ENCODE data around the gene SIRPA.

The SIRPA gene

DNA sequence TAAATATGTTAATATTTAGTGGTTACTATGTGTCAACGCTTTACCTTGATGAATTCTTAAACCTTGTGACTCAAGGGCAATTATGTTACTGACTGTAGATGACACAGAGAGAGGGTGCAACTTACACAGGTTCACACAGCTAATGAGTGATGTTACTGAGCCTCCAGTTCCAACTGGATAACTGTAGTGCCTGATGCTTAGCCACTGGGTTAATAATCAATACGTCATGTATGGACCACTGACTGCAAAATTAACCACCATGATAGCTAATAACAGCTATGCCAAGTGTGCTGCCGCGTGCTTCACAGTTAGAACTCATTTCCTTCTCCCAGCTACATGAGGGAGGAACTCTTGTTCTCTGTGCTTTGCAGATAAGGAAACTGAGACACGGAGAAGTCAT is 45.4 kb downstream of the SIRPA start:
- peak in 1 of 42 donors; percentile 3 for DNase-seq
- intact Hi-C loops (cut with DNase I): no loop called here

DNA sequence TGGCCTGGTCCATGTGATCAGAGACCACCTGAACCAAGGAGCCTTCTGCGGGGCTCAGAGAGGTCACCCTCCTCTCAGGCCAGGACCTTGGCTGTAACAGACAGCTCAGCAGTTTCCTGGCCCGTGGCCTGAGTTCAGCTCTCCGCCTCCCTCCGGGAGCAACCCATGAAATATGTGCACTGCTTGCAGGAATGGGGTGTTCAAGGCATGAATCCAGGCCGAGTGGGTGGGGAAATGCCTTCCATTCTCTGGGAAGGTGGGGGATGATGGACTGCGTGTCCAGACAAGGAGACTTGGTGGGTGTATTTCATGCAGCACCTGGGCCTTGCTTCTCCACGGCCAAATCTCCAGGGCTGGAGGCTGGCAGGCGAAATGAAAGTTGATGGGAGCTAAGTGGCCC is 46.0 kb downstream of the SIRPA start:
- intact Hi-C loops (cut with DNase I): no loop called here
- peak in 1 of 42 donors; percentile 19 for DNase-seq

DNA sequence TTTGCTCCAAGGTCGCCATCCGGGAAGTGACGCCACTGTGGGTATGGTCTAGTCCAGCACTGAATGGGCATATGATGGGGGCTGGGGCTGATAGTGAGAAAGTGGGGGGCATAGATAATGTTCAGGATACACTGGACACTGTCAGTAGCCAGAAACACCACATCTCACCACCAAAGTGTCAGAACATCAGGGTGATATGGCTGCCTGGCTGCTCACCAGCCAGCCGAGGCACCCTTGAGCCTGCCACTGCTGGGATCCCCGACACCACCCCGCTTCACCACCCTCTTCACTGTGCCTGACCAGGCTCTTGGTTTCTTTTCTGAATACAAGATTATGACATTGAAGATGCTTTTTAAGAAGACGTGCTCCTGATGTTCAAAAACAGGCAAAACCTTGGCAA is 46.9 kb downstream of the SIRPA start:
- DNase-seq: peak in 1 of 42 donors; percentile 11
- intact Hi-C loops (cut with DNase I): no loop called here

DNA sequence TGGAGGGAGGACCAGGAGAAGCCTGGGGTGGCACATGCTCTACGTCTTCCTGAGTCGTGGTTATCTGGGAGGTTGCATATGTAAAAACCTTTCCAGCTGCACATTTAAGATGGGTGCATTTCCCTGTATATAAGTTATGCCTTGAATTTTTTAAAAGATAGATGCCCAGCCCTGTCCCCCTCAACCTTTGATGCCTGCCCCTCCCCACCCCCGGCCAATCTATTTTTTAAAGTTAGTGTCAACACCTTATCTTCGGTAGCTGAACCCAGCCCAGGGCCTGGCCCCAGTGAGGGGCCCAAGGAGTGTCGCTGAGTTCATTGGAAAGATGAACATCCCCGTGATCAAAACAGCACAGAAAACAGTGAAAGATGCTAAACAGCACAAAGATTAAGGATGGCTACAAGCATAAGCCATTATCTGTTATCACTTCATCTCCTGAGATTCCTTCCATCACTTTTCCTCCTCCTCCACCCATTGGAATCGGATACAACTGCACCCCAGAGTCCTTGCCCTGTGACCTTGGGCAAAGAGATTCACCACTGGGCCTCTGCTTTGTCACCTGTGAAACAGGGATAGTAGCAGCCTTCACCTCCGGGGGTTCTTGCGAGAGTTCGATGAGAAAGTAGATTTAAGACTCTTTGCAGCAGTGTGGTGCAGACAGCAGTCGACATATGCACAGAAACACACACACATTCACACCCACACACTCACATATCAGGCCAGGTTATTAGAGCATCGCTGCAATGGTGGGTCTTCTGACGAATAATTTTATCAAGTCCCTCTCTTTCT is 47.5 kb downstream of the SIRPA start:
- DNase-seq: peak in 2 of 42 donors; percentile 3 to 6
- intact Hi-C loops (cut with DNase I): no loop called here

DNA sequence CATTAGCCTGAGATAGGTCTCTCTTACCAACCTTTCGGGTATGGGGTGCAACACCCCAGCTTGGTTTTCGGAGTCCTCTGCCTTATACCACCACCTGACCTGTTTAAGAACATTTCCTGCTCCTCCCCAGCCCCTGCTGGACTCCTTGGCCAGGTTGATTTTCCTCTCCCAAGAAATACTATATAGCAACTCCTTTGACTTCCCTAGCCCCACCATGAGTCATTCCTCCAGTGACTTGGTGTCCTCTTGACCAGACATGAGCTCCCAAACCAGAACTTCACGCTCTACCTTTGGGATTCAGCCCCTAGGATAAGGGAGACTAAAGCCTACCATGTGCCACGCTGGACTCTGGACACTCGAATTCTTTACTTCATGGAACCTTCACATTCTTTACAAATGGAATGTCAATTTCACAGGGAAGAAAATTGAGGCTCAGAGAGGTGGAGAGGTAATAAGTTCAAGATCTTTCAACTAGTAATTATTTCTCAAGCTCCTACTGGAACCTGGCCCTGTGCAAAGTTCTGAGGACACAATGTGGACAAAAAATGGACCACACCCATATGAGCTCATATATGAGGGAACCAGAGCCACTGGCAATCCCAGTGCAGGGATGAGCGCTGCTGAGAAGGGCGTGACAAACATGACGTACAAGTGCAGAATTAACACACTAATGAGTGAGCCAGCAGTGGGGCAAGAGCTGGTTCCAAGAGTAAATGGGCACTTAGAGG is 48.2 kb downstream of the SIRPA start:
- intact Hi-C loops (cut with DNase I): no loop called here
- DNase-seq: peak in 1 of 42 donors; percentile 9

DNA sequence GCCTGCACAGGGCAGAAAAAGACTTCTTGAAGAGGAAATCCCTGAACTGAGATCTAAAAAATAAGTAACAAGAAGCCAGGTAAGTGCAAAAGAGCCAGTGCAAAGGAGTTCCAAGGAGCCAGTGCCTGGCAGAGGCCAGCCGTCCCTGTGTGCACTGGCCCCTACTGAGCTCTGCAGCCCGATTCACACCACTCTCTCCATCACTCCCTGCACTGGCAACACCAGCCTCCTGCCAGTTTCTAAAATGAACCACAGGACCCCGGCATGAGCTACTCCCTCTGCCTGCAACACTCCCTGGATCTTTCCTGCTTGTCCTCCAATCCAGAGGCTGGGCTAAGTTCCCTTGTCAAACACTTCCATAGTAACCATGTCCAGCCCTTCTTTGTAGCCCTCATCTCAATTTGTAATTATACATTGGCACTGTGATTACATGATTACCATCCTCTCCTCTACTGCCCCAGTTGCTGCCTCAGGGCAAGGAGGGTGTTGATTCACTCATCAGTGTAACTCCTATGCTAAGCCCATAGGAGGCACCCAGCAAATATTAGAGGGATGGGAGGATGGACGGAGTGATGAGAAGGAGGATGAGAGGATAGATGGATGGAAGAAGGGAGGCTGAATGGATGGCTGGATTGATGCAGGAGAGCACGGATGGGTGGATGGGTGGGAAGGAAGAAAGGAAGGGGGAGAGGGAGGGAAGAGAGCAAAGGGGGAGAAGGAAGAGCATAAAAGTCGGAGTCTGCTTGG is 49.3 kb downstream of the SIRPA start:
- peak in 1 of 42 donors; percentile 8 for DNase-seq
- intact Hi-C loops (cut with DNase I): no loop called here

DNA sequence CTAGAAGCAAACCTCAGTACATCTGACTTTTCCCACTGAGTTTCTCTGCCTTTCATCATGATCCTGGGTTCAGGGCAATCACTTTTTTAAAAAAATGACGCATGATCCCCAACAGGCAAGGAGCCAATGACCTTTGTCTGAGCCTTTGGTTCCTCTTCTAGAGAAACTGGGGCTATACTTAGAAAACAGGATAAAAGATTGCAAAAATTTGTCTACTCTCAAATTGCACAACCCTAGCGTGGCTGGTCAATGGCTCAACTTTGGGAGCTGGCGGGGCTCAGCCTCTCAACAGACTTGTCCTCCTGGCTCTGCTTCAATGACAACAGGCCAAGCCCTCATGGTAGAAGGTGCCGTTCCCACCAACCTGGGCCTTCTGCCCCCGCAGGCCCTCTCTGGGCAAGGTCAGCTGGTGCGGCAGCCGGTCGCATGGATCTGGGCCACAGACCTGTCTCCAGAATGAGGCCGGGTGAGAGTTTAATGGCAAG is 50.0 kb downstream of the SIRPA start:
- peak in 35 of 42 donors; percentile 26 to 80 (median 54) for DNase-seq
- intact Hi-C loops (cut with DNase I): no loop called here

DNA sequence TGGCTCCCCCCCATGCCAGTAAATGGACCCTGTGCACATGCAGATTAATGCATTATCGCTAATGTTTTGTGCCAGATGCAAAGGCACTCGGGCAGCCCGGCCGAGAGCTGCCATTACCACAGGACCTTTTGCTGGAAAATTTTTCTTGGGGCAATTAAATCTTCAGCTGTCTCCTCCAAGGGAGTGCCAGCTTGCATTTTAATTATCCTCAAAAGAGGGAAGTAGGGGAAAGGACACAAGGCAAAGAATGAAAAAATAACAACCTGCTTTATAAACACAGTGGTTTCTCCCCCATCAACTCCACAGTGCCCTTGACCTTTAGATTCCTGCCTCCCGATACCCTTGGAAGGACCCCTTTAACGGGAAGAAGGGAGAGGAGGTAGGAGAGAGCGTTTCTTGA is 50.5 kb downstream of the SIRPA start:
- intact Hi-C loops (cut with DNase I): no loop called here
- peak in 1 of 42 donors; percentile 30 for DNase-seq

DNA sequence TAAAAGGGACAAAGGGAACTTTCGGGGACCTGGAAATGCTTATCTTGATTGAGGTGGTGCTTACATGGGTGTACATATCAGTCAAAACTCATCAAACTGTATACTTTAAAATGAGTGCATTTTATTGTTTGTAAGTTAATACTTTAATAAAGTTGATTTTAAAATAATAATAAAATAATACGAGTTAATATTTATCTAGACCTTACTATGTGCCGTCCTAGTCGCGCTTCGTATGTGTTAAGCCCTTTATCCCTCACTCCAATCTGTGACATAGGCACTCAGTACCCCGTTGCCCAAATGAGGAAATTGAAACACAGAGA is 51.2 kb downstream of the SIRPA start:
- DNase-seq: no peak
- intact Hi-C loops (cut with DNase I): no loop called here

DNA sequence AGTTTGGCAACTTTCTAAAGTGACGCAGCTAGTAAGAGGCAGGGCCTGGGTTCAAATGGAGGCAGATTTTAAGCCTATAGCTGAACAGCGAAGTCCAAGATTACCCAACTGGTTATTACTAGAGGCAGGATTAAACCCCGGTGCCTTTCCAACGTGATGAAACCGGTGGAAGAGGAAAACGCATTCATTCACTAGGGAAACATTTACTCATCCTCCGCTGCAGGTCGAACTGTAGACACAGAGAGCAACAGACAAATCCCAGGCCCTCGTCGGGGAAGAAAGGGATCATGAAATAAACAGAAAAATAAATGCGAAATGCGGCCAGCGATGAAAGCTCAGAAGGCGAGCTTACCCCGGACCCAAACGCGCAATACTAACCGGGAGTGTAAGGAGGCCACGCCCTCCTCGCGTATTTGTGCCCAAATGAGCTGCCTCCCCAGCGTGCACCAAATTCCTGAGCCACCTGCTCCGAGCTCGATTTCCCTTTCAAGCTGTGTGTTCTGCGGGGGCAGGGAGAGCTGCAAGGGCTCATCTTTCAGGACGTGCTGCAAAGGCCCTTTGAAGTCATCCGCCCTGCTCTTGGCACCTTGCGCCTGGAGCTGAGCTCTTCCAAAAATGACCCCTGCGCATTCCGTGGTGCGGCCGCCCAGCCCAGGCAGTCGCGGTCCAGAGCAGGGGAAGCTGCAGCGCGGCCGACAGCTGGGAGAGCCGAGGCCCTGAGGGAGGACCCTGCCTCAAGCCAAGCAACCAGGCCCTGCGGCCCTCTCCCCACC is 51.7 kb downstream of the SIRPA start:
- intact Hi-C loops (cut with DNase I): no loop called here
- DNase-seq: peak in 27 of 42 donors; percentile 24 to 77 (median 51)

DNA sequence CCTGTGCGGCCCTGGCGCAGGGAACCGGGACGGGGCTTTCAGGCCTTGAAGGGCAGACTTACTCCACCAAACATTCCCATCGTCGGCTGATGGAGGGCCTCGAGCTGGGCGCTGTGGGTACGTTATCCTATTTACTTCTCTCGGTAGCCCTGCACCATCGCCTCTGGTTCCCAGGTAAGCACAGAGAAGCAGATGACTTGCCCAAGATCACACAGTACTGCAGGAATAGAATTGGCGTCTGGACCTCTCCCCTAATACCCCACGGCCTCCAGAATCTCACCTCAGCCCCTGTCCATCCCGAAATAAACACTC is 52.3 kb downstream of the SIRPA start:
- peak in 1 of 42 donors; percentile 29 for DNase-seq
- intact Hi-C loops (cut with DNase I): no loop called here

DNA sequence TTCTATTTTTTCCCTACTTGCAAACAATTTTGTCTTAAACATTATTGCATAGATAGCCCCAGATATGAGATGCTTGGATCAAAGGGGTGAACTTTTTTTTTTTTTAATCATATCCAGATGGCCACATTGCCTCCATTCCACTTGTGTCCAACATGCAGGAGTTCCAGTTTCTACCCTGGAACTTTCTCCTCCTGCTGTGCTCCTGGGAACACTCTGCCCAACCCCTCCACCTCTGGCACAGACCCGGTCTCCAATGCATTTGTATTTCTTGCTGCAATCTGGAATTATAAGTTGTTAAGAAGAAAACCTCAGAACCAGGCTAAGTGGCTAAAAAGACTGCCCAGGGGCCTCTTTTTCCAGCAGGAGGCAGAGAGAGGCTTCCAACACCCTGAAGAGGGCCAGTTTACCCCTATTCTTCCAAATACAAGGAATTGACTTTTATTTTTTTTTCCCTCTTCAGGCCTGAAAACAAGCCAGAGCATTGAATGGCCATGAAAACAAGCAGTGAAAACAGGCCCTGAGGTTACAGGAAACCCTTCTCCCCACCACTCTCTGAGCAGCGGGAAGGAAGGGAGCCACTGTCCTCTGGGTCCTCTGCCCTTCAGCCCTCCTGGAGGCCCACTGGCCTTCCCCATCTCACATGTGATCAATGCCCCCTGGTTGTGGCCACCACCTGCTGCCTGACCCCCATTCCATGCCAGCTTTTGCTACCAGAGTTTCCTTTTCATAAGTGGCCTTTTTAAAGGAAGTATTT is 54.3 kb downstream of the SIRPA start:
- peak in 9 of 42 donors; percentile 14 to 57 (median 36) for DNase-seq
- intact Hi-C loops (cut with DNase I): no loop called here

DNA sequence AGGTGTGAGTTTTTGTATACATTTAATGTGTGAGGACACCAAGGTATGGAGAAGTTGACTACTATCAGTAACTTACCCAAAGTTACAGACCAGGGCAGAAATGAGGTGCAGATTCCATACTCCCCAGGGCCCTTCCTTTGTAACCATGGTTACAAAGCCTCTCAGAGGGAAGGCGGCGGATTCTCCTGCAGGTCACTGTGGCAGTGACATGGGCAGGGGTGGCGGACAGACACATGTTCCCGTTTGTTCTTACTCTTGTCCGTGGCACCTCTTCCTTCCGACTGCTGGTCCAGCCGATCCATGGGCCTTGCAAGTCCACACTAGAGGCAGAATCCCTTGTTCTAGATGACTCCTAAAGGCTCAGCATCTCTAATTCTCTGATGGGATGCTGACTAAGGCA is 55.6 kb downstream of the SIRPA start:
- peak in 3 of 42 donors; percentile 7 to 23 (median 11) for DNase-seq
- intact Hi-C loops (cut with DNase I): no loop called here

DNA sequence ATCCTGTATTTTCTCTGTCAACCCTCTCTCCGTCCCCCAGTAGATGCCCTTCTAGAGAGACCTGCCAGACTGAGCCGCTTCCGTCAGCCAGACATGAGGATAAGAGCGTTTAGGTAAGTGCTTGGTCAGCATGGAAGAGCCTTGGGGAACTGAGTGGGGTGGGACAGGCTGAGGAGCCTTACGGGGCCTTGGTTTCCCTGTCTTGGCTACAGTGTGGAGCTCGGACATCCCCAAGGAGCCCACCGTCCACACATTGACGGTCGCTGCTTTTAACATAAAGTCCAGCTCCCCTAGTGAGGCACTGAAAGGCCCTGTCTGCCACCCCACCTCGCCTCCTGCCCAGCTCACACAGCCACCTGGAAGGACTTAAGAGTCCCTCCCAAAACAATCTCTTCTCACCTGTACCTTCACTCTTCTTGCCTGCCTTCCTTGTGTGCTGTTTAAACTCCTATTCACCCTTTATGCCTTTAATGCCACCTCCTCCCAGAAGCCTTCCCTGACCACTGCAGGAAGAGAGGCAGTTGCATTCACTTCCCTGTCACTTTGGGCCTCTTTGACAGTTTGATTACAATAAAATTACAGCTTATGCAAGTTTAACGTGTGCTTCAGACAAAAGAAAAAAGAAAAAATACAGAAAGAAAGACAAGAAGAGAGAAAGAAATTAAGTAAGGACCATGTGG is 56.4 kb downstream of the SIRPA start:
- intact Hi-C loops (cut with DNase I): no loop called here
- DNase-seq: peak in 4 of 42 donors; percentile 1 to 18 (median 6)

DNA sequence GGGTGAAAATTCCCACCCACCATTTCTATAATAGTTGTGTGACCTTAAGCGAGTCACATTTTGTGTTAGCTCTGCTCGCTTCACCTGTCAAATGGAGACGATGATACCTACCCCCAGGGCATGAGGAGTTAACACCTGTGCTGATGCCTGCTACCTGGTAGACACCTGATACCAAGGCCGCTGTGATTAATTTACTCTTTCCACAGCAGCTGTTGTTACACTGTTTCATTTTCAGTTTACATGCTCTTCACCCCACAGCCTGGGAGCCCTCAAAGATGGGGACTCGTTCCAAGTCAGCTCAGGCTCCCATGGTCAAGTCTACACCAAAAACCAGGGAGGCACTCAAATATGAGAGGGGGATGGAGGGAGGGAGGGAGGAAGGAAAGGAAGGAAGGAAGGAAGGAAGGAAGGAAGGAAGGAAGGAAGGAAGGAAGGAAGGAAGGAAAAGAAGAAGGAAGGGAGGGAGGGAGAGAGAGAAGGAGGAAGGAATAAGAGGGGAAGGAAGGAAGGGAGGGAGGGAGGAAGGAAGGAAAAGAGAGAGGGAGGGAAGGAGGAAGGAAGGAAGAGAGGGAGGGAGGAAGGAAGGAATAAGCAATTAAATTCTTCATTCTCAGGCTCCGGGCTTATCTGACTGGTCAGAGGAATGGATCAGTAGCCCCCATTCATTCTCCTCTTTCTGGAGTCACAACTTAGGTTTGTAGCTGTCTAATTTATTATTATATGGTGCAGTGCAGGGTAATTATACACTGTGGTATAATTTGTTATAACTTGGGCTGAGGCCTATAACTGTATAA is 57.7 kb downstream of the SIRPA start:
- no peak for DNase-seq
- intact Hi-C loops (cut with DNase I): no loop called here

DNA sequence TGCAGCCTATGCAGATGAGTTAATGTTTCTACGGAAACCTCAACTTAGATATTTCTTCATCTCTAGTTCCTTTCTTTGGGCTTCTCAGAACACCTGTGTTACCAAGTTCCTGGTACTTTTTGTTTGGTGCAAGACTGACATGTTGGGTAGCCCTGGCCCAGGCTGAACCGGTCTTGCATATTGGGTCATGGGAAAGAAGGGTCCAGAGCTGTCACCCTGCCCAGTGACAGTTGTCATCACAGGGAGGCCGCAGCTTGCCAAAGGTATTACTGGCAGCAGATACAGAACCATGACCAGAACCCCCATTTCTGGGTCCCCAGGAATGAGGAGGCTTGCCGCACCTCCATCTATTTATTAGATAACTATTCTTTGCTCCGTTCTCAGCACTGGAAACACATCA is 58.4 kb downstream of the SIRPA start:
- intact Hi-C loops (cut with DNase I): no loop called here

DNA sequence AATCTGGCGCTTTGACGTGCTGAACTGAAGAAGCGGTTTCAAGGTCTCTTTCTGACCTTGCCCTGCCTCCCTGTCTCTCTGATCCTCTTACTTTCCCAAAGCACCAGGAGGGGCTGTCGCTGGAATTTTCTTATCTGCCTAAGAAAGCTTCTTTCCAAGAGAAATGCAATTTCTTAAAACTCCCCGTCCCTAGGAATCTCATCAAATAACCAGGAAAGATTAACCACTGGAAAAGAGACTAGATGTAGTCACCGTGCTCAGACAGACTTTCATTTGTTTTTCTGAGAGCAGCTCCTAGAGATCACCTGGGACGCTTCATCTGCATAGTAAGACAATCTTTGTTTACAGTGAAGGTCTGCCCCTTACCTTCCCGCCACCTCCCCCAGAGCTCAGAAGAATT is 60.0 kb downstream of the SIRPA start:
- intact Hi-C loops (cut with DNase I): no loop called here
- peak in 1 of 42 donors; percentile 5 for DNase-seq

More for the DNA sequence above, 58.4 kb downstream of the SIRPA start:
- DNase-seq: peak in 2 of 42 donors; percentile 3 to 24
